NOMO-1 treated with DMSO at 0.1 percent for 48 hours (cell line): Measurements from ENCODE around the gene GJB2.
"Not testable (repeated sequence)": the region's sequence is repeated elsewhere in the genome, so short reads cannot be mapped to it uniquely, and the experiment has no call there.

Source experiments
- DNase-seq: peaks from one replicate; lab custom pipeline; 2025; ENCODE audit not compliant: unreplicated experiment; lab: John Stamatoyannopoulos, UW

Gene GJB2

GRCh38 chr13:20171364-20171763 is 21.4 kb downstream of the GJB2 start:
- DNase-seq, result no peak

GRCh38 chr13:20170921-20171320 is 21.8 kb downstream of the GJB2 start:
- DNase-seq, result peak; percentile 17

- DNase-seq, result no peak
These were observed 24.3 kb downstream of the GJB2 start for GRCh38 chr13:20168396-20168795.

GRCh38 chr13:20165417-20166257 is 27.1 kb downstream of the GJB2 start:
- no peak for DNase-seq

GRCh38 chr13:20161951-20162300 is 30.8 kb downstream of the GJB2 start:
- DNase-seq, result no peak

GRCh38 chr13:20161275-20161950 is 31.3 kb downstream of the GJB2 start:
- peak; percentile 31 for DNase-seq

- peak; percentile 4 for DNase-seq
These were observed 32.1 kb downstream of the GJB2 start, which contains the start of gene GJA3 for GRCh38 chr13:20160306-20161274. TSS of gene GJA3 (minus strand) at chr13:20161052. CDS start at chr13:20143288, 17,764 bp downstream.

- DNase-seq, result peak; percentile 19
These were observed 33.0 kb downstream of the GJB2 start for GRCh38 chr13:20159646-20160305.

- DNase-seq, result peak; percentile 12
These were observed 35.5 kb downstream of the GJB2 start for GRCh38 chr13:20157151-20157796.

- DNase-seq, result no peak
These were observed 36.0 kb downstream of the GJB2 start for GRCh38 chr13:20156702-20157101.

- not testable (repeated sequence) for DNase-seq
These were observed 39.4 kb downstream of the GJB2 start for GRCh38 chr13:20153290-20153689.

GRCh38 chr13:20151612-20152011 is 41.1 kb downstream of the GJB2 start:
- DNase-seq, result no peak

- no peak for DNase-seq
These were observed 41.7 kb downstream of the GJB2 start for GRCh38 chr13:20151016-20151415.

- DNase-seq, result no peak
These were observed 42.2 kb downstream of the GJB2 start for GRCh38 chr13:20150561-20150960.

- no peak for DNase-seq
These were observed 43.0 kb downstream of the GJB2 start for GRCh38 chr13:20149762-20150161.

- DNase-seq, result no peak
These were observed 44.1 kb downstream of the GJB2 start for GRCh38 chr13:20148501-20149183.

- DNase-seq, result no peak
These were observed 46.4 kb downstream of the GJB2 start for GRCh38 chr13:20146381-20146780.

- no peak for DNase-seq
These were observed 47.2 kb downstream of the GJB2 start for GRCh38 chr13:20145521-20145920.

GRCh38 chr13:20144141-20144850 is 48.4 kb downstream of the GJB2 start:
- DNase-seq, result no peak
